ELR (cell line): ENCODE measurements around the gene BDP1.
"Not testable (repeated sequence)": the region's sequence is repeated elsewhere in the genome, so short reads cannot be mapped to it uniquely, and the experiment has no call there.

ENCODE experiments used
- DNase-seq: peaks from one replicate; pipeline ENCODE4 v3.0.0-alpha.2; 2015; ENCODE audit warnings: low read depth

The BDP1 gene

GRCh38 chr5:71455427-71456361, at the start of gene BDP1:
Gene BDP1, plus strand, starts transcription at chr5:71455651. Its CDS starts 227 bp downstream, at chr5:71455878.
- peak; percentile 94 for DNase-seq

GRCh38 chr5:71410088-71410487, 45.4 kb upstream of the BDP1 start:
- DNase-seq: not testable (repeated sequence)

- not testable (repeated sequence) for DNase-seq
Measured at GRCh38 chr5:71415626-71416025, 39.8 kb upstream of the BDP1 start.

GRCh38 chr5:71418026-71418425, 37.4 kb upstream of the BDP1 start:
- not testable (repeated sequence) for DNase-seq

- DNase-seq: not testable (repeated sequence)
Measured at GRCh38 chr5:71421278-71421677, 34.2 kb upstream of the BDP1 start.

GRCh38 chr5:71423896-71424295, 31.6 kb upstream of the BDP1 start:
- not testable (repeated sequence) for DNase-seq

GRCh38 chr5:71426686-71427474, 28.6 kb upstream of the BDP1 start:
- DNase-seq: not testable (repeated sequence)

- not testable (repeated sequence) for DNase-seq
Measured at GRCh38 chr5:71432410-71432809, 23.0 kb upstream of the BDP1 start.

- not testable (repeated sequence) for DNase-seq
Measured at GRCh38 chr5:71434825-71435224, 20.6 kb upstream of the BDP1 start.

GRCh38 chr5:71441564-71441963, 13.9 kb upstream of the BDP1 start:
- DNase-seq: not testable (repeated sequence)

- DNase-seq: not testable (repeated sequence)
Measured at GRCh38 chr5:71443891-71444290, 11.6 kb upstream of the BDP1 start.

- DNase-seq: not testable (repeated sequence)
Measured at GRCh38 chr5:71445015-71445414, 10.4 kb upstream of the BDP1 start.

GRCh38 chr5:71445523-71446152, 9.8 kb upstream of the BDP1 start:
- not testable (repeated sequence) for DNase-seq

GRCh38 chr5:71446540-71447216, 8.8 kb upstream of the BDP1 start:
- DNase-seq: not testable (repeated sequence)

GRCh38 chr5:71447218-71447808, 8.1 kb upstream of the BDP1 start:
- DNase-seq: peak; percentile 54

GRCh38 chr5:71452876-71453275, 2.6 kb upstream of the BDP1 start:
- DNase-seq: no peak

- DNase-seq: no peak
Measured at GRCh38 chr5:71454913-71455312, 538 bp upstream of the BDP1 start.

GRCh38 chr5:71456362-71456743, 902 bp downstream of the BDP1 start:
- no peak for DNase-seq

GRCh38 chr5:71457106-71457505, 1.7 kb downstream of the BDP1 start:
- no peak for DNase-seq

GRCh38 chr5:71460693-71461092, 5.2 kb downstream of the BDP1 start:
- DNase-seq: no peak

- no peak for DNase-seq
Measured at GRCh38 chr5:71461360-71461759, 5.9 kb downstream of the BDP1 start.
